Activated T-helper 2 cell treated with anti-CD3 and anti-CD28 coated beads, Interferon-gamma antibody, Interleukin-2, Interleukin-4, amounts not matched to agents 10 μg/mL and 5 μg/mL and 100 μg/mL, durations not matched to agents 14 hours and 24 hours and 36 hours (primary cell): ENCODE results near the gene ZNF316. TPM values are rescaled to one million over a fixed set of nuclear protein-coding genes. Genes with fewer than 3 reads are reported as not detected.
"Not testable (repeated sequence)": the region's sequence is repeated elsewhere in the genome, so short reads cannot be mapped to it uniquely, and the experiment has no call there.

Experiments used
- DNase-seq: peaks from one replicate; pipeline ENCODE4 v3.0.0; 2021; ENCODE audit warnings: low spot score
- H3K27ac Mint-ChIP-seq: one replicate; pipeline ENCODE4 v1.8.0; 2021; ENCODE audit warnings: mixed read lengths
- H3K27me3 Mint-ChIP-seq: one replicate; pipeline ENCODE4 v1.8.0; 2021; ENCODE audit warnings: low read depth, mixed read lengths
- H3K36me3 Mint-ChIP-seq: one replicate; pipeline ENCODE4 v1.8.0; 2021; ENCODE audit warnings: low read depth, mixed read lengths
- H3K4me1 Mint-ChIP-seq: one replicate; pipeline ENCODE4 v1.8.0; 2021; ENCODE audit warnings: low read depth, mixed read lengths
- H3K4me3 Mint-ChIP-seq: one replicate; pipeline ENCODE4 v1.8.0; 2021; ENCODE audit warnings: low read depth, mild to moderate bottlenecking, moderate library complexity, mixed read lengths
- H3K9me3 Mint-ChIP-seq: one replicate; pipeline ENCODE4 v1.8.0; 2021; ENCODE audit warnings: mixed read lengths
- intact Hi-C: fragments of 100-400 bp; cut with micrococcal nuclease; formaldehyde crosslinking; loops from one replicate; pipeline ENCODE4 v1.15.1; 2023
- total RNA-seq: library from RNA; stranded (reverse); gene quantifications from 2 replicates; pipeline ENCODE4 v1.2.3, GENCODE V29; 2022

The ZNF316 gene
- total RNA-seq, 1 donor from 2014 or later: 21.9 TPM

GRCh38 chr7:6630007-6630849, 6.9 kb upstream of the ZNF316 start:
- Mint-ChIP-seq H3K27me3 (no peaks in the 10 kb centered on the region), H3K4me1 (no peaks in the 10 kb centered on the region), H3K9me3 (no peaks in the 10 kb centered on the region), H3K27ac (no peak overlapping the region), H3K36me3 (no peaks in the 10 kb centered on the region), H3K4me3 (no peak overlapping the region)
- intact Hi-C loops: no loop called here
- DNase-seq: no peak

GRCh38 chr7:6631605-6632004, 5.5 kb upstream of the ZNF316 start:
- intact Hi-C loops: no loop called here
- H3K9me3 Mint-ChIP-seq: no peaks in the 10 kb centered on the region
- no peaks in the 10 kb centered on the region for H3K36me3 Mint-ChIP-seq
- H3K4me3 Mint-ChIP-seq: no peak overlapping the region
- H3K27ac Mint-ChIP-seq: no peak overlapping the region
- no peak for DNase-seq
- H3K4me1 Mint-ChIP-seq: no peaks in the 10 kb centered on the region
- no peaks in the 10 kb centered on the region for H3K27me3 Mint-ChIP-seq

- no peak for DNase-seq
- H3K9me3 Mint-ChIP-seq: no peaks in the 10 kb centered on the region
- no peak overlapping the region for H3K27ac Mint-ChIP-seq
- H3K4me3 Mint-ChIP-seq: peak overlapping the region; percentile 22
- intact Hi-C loops: no loop called here
- peaks cover 12% of the 10 kb centered on the region for H3K4me1 Mint-ChIP-seq
- no peaks in the 10 kb centered on the region for H3K27me3 Mint-ChIP-seq
- peaks cover 8% of the 10 kb centered on the region for H3K36me3 Mint-ChIP-seq
Measured at GRCh38 chr7:6634021-6634420, 3.1 kb upstream of the ZNF316 start.

- not testable (repeated sequence) for H3K9me3 Mint-ChIP-seq, H3K4me3 Mint-ChIP-seq, DNase-seq, H3K27ac Mint-ChIP-seq, H3K27me3 Mint-ChIP-seq
- intact Hi-C loops: loop anchor here (5.0 kb wide), 1 partner anchor 43 kb away; the partner anchor contains the start of gene INTS15
- peaks cover 18% of the 10 kb centered on the region for H3K36me3 Mint-ChIP-seq
- peaks cover 16% of the 10 kb centered on the region for H3K4me1 Mint-ChIP-seq
Measured at GRCh38 chr7:6634971-6635370, 2.1 kb upstream of the ZNF316 start.

GRCh38 chr7:6637544-6638229, 569 bp downstream of the ZNF316 start:
- Mint-ChIP-seq H3K4me3 (peak overlapping the region; percentile 87), H3K4me1 (peaks cover 18% of the 10 kb centered on the region), H3K27me3 (no peaks in the 10 kb centered on the region), H3K9me3 (no peaks in the 10 kb centered on the region), H3K36me3 (peaks cover 41% of the 10 kb centered on the region), H3K27ac (peak overlapping the region; percentile 80)
- intact Hi-C loops: loop anchor here (5.0 kb wide), 1 partner anchor 45 kb away; the partner anchor contains the start of gene INTS15
- peak; percentile 32 for DNase-seq

GRCh38 chr7:6639032-6639431, 1.9 kb downstream of the ZNF316 start:
- intact Hi-C loops: loop anchor here (5.0 kb wide), 1 partner anchor 47 kb away; the partner anchor contains the start of gene INTS15
- no peaks in the 10 kb centered on the region for H3K27me3 Mint-ChIP-seq
- H3K36me3 Mint-ChIP-seq: peaks cover 51% of the 10 kb centered on the region
- H3K27ac Mint-ChIP-seq: peak overlapping the region; percentile 55
- peaks cover 18% of the 10 kb centered on the region for H3K4me1 Mint-ChIP-seq
- DNase-seq: no peak
- H3K9me3 Mint-ChIP-seq: no peaks in the 10 kb centered on the region
- H3K4me3 Mint-ChIP-seq: peak overlapping the region; percentile 57

GRCh38 chr7:6639627-6640026, 2.5 kb downstream of the ZNF316 start:
- intact Hi-C loops: loop anchor here (5.0 kb wide), 1 partner anchor 47 kb away; the partner anchor contains the start of gene INTS15
- Mint-ChIP-seq H3K4me1 (peaks cover 18% of the 10 kb centered on the region), H3K27me3 (no peaks in the 10 kb centered on the region), H3K4me3 (peak overlapping the region; percentile 57), H3K9me3 (no peaks in the 10 kb centered on the region), H3K27ac (no peak overlapping the region), H3K36me3 (peaks cover 52% of the 10 kb centered on the region)
- no peak for DNase-seq

- peak overlapping the region; percentile 25 for H3K27ac Mint-ChIP-seq
- intact Hi-C loops: no loop called here
- DNase-seq: no peak
Measured at GRCh38 chr7:6640246-6640721, 3.2 kb downstream of the ZNF316 start.

GRCh38 chr7:6641305-6642035, 4.4 kb downstream of the ZNF316 start:
- no peak overlapping the region for H3K27ac Mint-ChIP-seq
- H3K9me3 Mint-ChIP-seq: no peaks in the 10 kb centered on the region
- no peak for DNase-seq
- no peak overlapping the region for H3K4me3 Mint-ChIP-seq
- H3K4me1 Mint-ChIP-seq: peaks cover 18% of the 10 kb centered on the region
- H3K36me3 Mint-ChIP-seq: peaks cover 67% of the 10 kb centered on the region
- H3K27me3 Mint-ChIP-seq: no peaks in the 10 kb centered on the region
- intact Hi-C loops: no loop called here

More at GRCh38 chr7:6640246-6640721, 3.2 kb downstream of the ZNF316 start:
- H3K4me3 Mint-ChIP-seq: peak overlapping the region; percentile 10
- H3K36me3 Mint-ChIP-seq: peaks cover 59% of the 10 kb centered on the region
- no peaks in the 10 kb centered on the region for H3K9me3 Mint-ChIP-seq
- no peaks in the 10 kb centered on the region for H3K27me3 Mint-ChIP-seq
- H3K4me1 Mint-ChIP-seq: peaks cover 18% of the 10 kb centered on the region

GRCh38 chr7:6642239-6642839, 5.2 kb downstream of the ZNF316 start:
- DNase-seq: no peak
- peaks cover 74% of the 10 kb centered on the region for H3K36me3 Mint-ChIP-seq
- peaks cover 18% of the 10 kb centered on the region for H3K4me1 Mint-ChIP-seq
- intact Hi-C loops: no loop called here
- H3K27ac Mint-ChIP-seq: no peak overlapping the region
- no peak overlapping the region for H3K4me3 Mint-ChIP-seq
- H3K27me3 Mint-ChIP-seq: no peaks in the 10 kb centered on the region
- no peaks in the 10 kb centered on the region for H3K9me3 Mint-ChIP-seq

GRCh38 chr7:6642861-6643640, 5.9 kb downstream of the ZNF316 start:
- intact Hi-C loops: no loop called here
- Mint-ChIP-seq H3K27ac (no peak overlapping the region), H3K27me3 (no peaks in the 10 kb centered on the region), H3K36me3 (peaks cover 77% of the 10 kb centered on the region), H3K4me1 (peaks cover 15% of the 10 kb centered on the region), H3K4me3 (no peak overlapping the region), H3K9me3 (no peaks in the 10 kb centered on the region)
- DNase-seq: no peak
